ENCODE measurements around the gene ELK3.

Gene ELK3

DNA sequence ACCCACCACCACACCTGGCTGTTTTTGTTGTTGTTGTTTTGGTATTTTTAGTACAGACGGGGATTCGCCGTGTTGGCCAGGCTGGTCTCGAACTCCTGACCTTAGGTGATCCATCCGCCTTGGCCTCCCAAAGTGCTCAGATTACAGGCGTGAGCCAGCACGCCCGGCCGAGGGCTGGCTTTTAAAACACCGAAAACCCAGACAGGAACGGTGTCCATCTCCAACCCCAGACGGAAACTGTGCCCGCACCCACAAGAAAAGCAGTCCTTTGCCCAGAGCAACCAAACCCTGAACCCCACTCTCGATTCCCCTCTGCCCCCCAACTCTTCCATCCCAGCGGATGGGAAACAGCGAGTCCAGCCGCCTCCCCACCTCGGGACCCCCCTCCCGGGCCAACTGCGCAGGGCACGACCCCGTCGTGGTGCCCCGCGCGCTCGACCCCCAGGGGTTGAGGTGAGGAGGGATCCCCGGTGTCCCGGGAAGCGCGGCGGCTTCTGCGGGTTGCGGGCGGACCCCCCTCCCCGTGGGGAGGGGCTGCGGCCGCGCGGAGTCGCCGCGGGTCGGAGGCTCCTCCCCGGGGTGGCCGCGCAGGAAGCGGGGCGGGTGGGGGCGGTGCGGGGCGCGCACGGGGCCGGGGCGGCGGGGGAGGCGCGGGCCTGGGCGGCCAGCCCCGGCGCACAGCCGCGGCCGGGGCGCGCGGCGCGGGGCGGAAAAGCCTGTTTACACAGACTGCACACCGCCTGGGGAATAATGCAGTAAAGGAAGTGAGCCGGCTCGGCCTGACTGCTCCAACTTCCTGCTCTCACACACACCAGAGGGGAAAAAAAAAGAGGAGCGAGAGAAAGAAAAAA is at the start of gene ELK3:
Gene ELK3, plus strand, starts transcription at position 651 of the 851 bp plus-strand sequence.
- no peak for DNase-seq (ENCODE audit: low read depth)

DNA sequence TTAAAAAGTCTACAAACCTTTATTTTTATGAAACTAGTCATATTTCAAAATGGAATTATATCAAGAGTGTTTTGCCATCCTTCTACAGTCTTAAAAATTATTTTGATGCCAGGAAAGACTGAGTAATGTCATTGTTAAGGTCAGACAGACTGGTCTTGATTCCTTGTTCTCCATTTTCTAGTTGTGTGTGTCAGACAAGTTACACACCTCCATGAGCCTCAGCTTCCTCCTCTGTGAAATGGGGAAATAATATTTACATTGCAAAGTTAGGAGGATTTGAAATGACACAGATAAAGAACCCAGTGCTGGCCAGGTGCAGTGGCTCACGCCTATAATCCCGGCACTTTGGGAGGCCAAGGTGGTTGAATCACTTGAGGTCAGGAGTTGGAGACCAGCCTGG is 47.4 kb upstream of the ELK3 start:
- no peak for DNase-seq (ENCODE audit: low read depth)

DNA sequence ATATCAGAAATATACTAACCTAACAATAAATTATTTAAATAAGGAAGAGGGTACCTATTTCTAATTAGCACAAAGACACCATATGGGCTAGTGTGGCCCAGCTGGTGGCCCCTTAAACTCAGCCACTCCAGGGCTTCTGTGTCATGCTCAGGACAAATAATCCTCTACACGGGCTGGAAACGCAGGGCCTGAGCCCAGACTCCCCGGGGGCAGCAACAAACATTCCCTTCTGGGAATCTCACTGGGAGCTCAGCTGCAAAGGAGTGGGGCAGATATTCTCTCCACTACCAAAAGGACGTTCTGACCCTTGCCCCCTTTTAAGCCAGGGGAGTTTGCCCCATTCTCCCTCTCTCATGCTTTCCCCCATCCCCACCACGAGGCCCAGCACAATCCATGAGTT is 43.7 kb upstream of the ELK3 start:
- no peak for DNase-seq (ENCODE audit: low read depth)

DNA sequence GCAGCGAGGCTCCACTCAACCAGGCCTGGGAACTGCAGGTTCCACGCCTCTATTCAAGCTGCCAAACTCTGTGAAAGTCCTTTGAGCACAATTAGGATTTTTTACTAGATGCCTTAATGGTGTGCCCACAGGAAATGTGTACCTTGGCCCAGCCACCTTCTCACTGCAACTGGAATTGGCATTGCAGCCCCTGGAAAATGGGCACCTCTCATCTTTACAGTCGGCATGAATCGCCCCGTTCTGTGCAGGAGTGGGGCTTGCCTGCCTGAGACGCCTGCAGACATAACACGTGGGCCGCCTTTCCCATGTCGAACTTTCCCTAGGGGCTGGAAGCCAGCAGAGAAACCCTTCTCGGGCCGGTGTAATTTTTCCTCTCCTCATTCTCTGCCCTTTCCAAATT is 42.0 kb upstream of the ELK3 start:
- DNase-seq (ENCODE audit: low read depth): no peak

DNA sequence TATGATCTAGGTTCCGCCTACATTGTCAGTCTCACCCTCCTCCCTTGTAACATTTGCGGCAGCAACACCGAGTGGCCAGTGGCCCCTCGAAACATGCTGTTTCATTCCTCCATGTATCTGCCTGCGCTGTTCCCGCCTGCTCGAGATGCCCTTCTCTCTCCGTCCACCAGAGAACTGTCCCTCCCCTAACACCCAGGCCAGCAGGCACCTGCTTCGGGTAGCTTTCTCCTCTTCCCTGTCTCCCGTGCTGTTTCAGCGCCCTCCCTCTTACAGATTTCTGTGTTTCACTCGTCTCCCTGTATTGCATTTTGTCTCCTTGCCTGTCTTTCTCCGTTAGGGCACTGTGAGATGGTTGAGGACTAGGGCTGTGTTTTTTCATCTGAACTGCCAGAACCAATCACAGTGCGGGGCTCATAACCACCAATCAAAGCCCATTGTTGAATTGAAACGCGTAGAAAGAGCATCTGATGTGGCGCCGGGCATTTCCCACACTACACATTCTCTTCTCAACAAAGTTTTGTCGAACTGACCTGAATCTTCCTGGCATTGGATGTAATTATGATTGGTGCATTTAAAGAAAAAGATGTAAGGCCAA is 40.9 kb upstream of the ELK3 start:
- DNase-seq (ENCODE audit: low read depth): no peak

DNA sequence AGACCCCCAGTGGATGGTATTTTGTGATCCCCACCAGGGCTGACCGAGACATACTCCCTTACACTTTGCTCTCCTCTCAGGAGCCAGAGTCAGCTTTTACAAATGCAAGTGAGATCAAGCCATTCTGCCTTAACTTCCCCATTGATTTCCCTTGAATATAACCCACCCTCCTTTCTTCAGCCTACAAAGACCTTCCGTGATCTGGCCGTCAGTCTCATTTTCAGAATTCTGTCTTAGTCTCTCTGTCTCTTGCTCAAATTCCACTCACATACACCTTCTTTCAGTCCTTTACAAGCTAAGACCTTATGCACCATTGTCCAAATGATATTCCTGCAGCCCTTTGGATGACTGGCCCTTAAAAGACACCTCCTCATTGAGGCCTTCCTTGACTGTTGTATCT is 39.0 kb upstream of the ELK3 start:
- no peak for DNase-seq (ENCODE audit: low read depth)

DNA sequence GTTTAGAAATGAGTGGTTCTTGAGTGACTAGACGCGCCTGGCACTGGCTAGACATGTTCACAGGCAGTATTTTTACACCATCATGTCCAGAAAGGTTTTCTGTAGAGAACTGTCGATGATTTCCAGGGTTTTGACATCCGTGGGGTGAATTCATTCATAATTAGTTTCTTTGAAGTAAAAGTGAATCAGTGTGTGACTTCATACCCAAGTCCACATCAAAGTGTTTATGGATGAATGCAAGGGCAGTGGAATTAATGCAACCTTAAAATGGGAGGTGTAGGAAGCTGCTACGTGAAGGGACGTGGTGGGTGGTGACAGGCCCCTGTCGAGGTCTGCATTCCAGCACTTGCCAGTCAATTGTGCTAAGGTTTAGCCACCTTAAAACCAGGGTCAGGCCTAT is 38.4 kb upstream of the ELK3 start:
- DNase-seq (ENCODE audit: low read depth): no peak

DNA sequence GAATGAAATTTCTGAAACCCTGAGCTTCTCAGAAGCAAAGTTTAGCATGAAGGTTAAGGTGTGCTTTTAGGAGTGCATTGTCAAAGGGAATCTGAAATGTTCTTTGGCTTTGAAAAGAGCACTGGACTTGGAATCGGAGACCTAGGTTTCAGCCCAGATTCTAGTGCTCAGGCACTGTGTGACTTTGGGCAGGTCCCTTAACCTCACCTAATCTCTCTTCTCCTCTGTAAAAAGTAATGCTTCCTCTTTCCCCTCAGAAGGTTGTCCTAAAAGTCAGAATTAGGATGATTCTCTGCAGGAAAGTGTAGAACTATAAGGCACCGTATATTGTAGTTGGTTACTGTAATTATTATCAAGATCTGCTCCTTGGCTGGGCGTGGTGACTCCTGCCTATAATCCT is 38.0 kb upstream of the ELK3 start:
- DNase-seq (ENCODE audit: low read depth): no peak

DNA sequence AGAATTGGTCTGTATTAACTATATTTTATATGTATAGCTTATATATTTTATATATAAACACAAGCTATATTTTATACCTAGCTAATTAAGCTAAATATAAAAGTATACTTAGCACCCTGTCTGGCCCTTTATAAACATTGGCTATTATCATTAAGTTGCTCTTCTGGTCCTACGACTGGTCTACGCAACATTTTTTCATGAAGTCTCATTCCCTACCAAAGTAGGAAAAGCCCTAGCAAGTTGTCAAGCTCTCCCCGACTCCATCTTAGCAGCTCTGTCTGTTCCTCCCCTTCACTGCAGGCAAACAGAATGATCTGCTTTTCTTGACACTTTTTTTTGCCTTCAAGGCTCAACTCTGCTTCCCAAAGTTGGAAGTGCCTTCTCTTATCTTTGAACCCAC is 36.7 kb upstream of the ELK3 start:
- DNase-seq (ENCODE audit: low read depth): no peak

DNA sequence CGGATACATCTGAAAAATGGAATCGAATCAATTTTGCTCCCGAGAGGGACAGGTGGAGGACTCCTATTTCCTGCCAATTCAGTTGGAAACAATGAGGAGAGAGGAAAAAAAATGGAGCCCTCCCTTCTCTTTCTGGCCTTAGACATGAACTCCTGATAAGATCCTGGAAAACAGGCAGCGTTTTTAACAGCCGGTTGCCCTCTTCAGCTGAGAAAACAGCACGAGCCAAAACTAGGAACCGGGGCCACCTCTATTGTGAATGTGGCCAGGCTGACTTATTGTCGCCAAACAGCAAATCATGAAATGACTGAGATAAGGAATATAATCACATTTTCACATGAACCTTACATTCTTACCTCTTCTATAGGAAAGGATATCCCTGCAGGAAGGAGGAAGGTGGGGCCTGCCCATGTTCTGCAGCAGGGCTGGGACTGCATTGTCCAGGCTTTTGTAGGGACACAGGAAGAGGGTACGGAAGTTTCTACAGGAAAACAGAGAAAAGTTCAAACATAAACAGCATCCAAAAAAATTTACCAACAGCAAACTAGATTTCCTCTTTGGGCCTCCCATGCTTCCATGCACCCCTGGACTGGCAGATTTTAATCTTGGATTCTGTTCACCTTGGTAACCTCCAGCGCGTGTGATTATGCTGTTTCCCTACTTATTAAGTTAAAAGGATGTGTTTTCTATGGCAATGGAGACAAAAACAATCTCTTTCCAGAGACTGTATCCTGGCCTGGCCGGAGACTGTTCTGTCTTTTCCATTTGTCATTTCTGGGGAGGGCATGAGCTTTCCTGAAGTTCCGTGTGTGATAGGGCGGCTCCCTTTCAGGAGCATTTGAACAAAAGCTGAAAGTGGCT is 29.0 kb upstream of the ELK3 start:
- DNase-seq (ENCODE audit: low read depth): no peak

DNA sequence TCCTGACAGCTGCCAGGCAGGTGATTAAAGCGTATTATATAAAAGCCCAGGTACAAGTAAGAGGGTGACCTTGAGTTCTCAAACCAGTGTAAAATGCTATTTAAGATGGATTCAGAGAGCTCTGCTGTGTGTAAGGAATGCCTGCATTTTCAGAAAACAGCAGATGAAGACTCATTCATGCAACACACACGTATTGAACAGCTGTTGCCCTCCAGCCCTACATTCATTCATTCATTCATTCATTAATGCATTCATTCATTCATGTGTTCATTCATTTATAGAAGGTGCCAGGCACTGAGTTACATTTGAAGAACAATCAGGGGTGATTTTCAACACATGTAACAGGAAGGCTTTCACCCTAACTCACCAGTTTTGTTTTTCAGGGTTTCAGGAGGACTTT is 27.4 kb upstream of the ELK3 start:
- DNase-seq (ENCODE audit: low read depth): no peak

DNA sequence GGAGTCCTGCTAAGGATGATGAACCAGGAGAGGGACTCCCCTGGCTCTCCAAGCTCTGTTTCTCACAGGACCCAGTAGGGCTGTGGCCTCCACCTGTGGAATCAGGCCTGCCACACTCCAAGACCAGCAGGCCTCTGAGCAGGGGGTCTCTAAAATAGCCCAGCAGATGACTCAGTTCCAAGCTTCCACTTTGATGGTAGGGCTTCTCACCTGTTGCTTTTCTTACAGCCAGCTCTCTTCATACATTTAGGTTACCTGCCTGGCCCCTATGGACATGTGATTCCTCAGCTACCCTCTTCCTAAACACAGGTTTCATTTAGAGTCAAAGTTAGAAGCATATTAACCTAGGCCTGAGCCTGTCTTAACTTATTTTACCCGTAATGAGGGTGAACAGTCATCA is 26.7 kb upstream of the ELK3 start:
- no peak for DNase-seq (ENCODE audit: low read depth)

DNA sequence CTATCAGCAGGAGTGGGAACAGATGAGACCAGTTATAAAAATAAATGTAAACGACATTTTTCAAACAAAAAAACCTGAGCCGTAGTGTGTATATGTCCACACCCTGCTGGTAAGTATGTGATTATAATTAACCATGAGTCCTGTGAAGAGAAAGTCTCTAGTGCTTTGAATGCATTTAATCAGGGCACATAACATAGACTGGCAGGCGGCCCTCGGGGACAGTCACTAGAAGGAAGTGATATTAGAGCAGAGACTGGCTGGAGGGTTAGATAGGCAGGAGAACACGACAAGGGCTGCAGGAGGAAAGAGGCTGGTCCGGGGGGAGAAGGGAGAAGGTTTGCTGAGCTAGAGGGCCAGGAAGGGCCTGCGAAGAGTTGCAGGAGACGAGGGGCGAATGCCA is 23.8 kb upstream of the ELK3 start:
- DNase-seq (ENCODE audit: low read depth): no peak

DNA sequence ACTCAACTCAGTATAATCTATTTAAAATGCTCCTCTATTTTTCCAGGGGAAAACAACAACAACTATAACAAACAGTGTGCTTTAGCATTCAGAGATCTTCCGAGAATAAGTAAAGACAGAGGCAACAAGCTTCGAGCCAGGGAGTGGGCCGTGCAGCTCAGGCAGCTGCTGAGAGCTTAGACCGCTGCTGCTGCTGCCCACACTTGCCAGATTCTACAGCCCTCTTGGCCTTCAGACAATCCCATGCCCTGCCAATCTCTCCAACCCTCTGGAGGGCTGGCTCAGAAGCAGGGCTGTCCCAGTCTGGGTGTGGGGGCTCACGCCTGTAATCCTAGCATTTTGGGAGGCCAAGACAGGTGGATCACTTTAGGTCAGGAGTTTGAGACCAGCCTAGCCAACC is 23.4 kb upstream of the ELK3 start:
- no peak for DNase-seq (ENCODE audit: low read depth)

DNA sequence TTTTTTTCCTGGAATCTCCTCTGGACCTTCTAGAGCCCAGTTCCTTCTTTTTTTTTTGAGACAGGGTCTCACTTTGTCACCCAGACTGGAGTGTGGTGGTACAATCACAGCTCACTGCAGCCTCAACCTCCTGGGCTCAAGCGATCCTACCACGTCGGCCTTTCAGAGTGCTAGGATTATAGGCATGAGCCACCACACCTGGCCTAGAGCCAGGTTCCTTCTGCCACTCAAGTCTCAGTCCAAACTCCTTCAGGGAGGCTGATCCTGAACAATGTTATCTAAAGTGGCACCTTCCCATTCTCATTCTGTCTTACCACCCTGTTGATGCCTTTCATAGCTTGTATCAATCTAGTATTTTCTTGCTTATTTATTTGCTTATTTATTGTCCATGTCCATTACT is 22.3 kb upstream of the ELK3 start:
- DNase-seq (ENCODE audit: low read depth): no peak

DNA sequence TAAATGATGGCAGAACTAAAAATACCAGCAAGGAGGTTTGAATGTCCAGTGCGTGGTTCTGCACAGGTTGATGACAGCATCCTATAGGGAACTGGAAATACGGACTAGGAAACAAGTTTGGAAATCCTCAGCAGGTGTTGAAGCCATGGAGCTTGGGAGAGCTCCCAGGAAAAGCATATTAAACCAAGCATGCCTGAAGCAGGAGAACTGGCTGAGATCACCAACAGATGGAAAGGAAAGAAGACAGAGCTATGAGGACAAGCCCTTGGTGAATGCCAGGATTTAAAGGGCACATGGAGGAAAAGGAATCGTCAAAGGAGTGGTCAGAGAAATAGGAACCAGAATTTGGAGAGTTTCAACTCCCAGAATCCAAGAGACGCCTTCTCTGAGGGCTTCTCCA is 21.2 kb upstream of the ELK3 start:
- no peak for DNase-seq (ENCODE audit: low read depth)

DNA sequence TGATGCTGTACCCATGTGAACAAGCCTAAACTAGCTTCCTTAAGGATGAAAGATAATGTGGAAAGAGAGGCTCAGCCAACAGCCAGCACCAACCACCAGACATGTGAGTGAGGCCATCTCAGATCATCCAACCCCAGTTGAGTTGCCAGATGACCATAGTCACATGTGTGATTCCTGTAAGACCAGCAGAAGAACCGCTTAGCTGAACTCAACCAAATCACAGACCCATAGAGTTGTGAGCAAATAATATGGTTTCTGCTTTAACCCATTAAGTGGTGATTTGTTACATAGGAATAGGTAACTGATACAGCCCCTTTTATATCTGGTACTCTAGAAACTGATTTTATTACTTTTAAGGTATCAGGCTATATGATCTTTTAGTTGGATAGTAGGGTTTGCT is 17.6 kb upstream of the ELK3 start:
- no peak for DNase-seq (ENCODE audit: low read depth)

DNA sequence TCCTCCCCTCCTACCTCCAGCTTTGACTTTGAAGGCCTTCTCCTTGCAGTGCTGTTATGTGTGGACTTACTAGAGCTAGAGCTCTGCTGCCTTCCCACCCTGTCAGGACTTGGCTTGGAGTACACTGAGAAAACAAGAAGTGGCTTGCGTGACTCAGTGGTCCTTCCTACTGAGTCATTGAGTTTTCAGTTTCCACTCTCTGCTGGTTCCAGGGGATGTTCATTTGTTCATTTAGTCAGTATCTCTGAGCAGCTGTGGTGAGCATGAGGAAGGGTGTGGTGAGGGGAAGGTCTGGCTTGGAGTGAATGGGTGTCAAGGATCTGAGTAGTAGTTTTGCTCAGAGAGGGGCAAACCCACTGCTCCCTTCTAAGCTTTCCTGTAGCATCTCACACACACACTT is 17.2 kb upstream of the ELK3 start:
- DNase-seq (ENCODE audit: low read depth): peak; percentile 42

DNA sequence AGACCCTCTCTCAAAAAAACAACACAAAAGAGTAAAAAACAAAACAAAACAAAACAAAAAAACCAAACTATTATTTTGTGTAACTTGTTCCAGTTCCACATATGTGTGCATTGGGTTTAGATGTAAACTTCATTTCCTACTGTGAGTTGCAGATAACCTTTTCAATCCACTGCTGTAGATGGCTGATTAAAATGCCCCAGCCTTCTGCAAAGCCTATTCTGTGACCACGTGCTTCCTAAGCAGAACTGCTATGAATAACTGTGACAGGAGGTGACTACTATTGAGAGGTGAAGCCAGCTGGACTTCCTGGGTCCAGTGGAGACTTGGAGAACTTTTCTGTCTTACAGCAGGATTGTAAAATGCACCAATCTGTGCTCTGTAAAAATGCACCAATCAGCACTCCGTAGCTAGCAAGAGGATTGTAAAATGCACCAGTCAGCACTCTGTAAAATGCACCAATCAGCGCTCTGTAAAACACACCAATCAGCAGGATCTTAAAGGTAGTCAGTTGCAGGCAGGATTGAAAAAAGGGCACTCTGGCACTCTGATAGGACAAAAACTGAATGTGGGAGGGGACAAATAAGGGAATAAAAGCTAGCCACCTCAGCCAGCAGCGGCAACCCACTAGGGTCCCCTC is 10.3 kb upstream of the ELK3 start:
- no peak for DNase-seq (ENCODE audit: low read depth)

DNA sequence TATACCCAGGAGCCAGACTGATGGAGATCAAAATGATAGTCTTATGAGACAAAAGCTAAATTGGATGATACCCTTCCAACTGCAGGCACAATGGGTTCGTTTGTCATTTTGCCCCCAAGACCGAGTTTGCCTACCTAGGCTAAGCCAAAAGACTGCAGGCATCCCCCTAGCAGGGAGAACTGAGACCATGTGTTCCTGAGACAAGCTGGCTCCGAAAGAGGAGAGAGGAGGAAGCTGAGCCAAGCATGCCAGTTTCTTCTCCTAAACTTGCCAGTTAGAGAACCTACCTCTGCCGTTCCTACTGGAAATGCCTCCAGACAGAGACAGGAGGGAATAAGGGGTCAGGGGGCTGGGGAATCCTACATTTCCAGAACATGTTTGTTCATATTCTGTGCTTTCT is 8.3 kb upstream of the ELK3 start:
- DNase-seq (ENCODE audit: low read depth): no peak

DNA sequence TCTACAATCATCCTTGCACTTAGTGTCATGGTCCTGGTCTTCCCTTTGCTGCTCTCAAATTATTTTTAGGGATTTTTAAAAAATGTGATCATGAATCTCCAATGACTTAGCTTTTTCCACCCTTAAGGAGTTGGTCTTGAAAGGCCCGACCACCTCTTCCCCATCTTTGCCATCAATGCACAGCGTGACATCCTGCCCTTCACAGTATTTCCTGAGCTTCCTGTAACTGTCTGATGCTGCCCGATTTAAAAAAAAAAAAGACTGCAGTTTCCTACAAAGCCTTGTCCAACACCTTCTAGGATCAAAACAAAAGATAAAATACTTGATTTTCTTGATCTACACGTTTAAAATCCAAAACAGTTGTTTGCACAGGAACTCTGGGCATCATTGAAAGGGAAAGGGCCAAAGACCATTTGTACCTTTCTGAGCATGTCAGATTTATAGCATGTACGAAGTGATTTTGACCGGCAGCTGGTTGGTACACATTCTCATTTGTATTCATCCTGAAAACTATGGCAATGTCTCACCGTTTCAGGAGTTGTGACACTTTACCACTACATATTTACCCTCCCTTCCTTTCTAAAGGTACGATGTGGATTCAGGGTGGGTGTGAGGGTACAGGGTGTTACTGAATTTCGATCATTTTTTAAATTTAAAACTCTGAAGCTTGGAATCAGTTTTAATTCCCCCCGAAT is 7.4 kb upstream of the ELK3 start:
- no peak for DNase-seq (ENCODE audit: low read depth)

DNA sequence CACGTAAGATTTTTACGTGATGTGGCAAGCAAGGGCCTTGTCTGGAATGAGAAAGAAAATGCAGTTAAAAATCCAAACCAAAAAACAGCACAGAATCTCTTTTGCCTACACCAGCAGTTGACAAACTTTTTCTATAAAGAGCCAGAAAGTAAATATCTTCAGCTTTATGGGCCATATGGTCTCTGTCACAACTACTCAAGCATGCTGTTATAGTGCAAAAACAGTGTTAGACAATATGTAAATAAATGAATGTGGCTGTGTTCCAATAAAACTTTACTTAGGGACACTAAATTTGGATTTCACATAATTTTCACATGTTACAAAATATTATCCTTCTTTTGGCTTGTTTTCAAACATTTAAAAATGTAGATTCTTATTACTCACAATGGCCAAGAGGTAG is 6.2 kb upstream of the ELK3 start:
- no peak for DNase-seq (ENCODE audit: low read depth)
